HCT116 (cell line): ENCODE data around the gene DOK6. TPM values are rescaled to one million over a fixed set of nuclear protein-coding genes. Genes with fewer than 3 reads are reported as not detected.

Experiments used
- ATAC-seq: fragments of 200-7000 bp; cut with Tn5 transposase; 2 replicates; pipeline ENCODE4 v1.9.1; 2020; ENCODE audit warnings: mild to moderate bottlenecking, moderate library complexity
- BruUV-seq: library from RNA; stranded (reverse); fragments of 400-500 nt; replicated peaks from 2 replicates; lab custom pipeline; 2021; lab: Mats Ljungman, UMichigan
- CTCF ChIA-PET: fragments of 300-600 bp; sonication (Branson Sonifier 250); formaldehyde crosslinking; loops from one replicate; lab custom pipeline; 2021; ENCODE audit warnings: antibody characterized with exemption; lab: Charles Lee
- POLR2A ChIA-PET: fragments of 300-600, 350-600 bp; sonication (Branson Sonifier 250); formaldehyde crosslinking; loops from one replicate; lab custom pipeline; 2021; ENCODE audit warnings: antibody characterized with exemption; lab: Charles Lee
- RAD21 ChIA-PET, 2 experiments: fragments of 300-600 bp; sonication (Branson Sonifier 250); formaldehyde crosslinking; loops; one replicate each; lab custom pipeline; 2023; ENCODE audit warnings: low total read pairs in 2 of 2; ENCODE audit not compliant: uncharacterized antibody in 2 of 2, unreplicated experiment in 2 of 2, low non-redundant PET in 1 of 2; lab: Charles Lee
- DNase-seq: peaks from one replicate; pipeline ENCODE4 v3.0.0-alpha.2; 2010; ENCODE audit warnings: low read depth, low spot score
- H2AFZ ChIP-seq: fragments of 200-600 bp; shearing (Covaris generic), sonication (generic); 2 replicates; pipeline ENCODE4 v1.6.1; 2017; ENCODE audit warnings: low read depth, mixed run types, mixed read lengths, antibody characterized with exemption, low read length; ENCODE audit not compliant: poor library complexity, severe bottlenecking
- H3K27ac ChIP-seq: 2 replicates; pipeline ENCODE4 v1.5.1; 2012; ENCODE audit warnings: low read depth, low read length
- H3K27me3 ChIP-seq: fragments of 200-600 bp; sonication (generic); 2 replicates; pipeline ENCODE4 v1.6.1; 2016; ENCODE audit warnings: mixed run types, low read length, mixed read lengths; ENCODE audit not compliant: insufficient read depth
- H3K36me3 ChIP-seq, 2 experiments: fragments of 200-500 bp in 1 of 2; fragments of 200-600 bp in 1 of 2; sonication (Bioruptor generic) in 1 of 2; sonication (generic) in 1 of 2; 2 replicates each; pipeline versions ENCODE4 v1.5.1 to v1.6.1; 2014 to 2016; ENCODE audit warnings: low read length in 2 of 2, inconsistent platforms in 1 of 2, mixed read lengths in 1 of 2, mixed run types in 1 of 2; ENCODE audit not compliant: insufficient read depth in 2 of 2, control insufficient read depth in 1 of 2
- H3K4me1 ChIP-seq, 2 experiments: fragments of 200-600 bp in 1 of 2; sonication (generic) in 1 of 2; 2 replicates each; pipeline versions ENCODE4 v1.5.1 to v1.6.1; 2012 to 2017; ENCODE audit warnings: low read length in 2 of 2, inconsistent platforms in 1 of 2, mild to moderate bottlenecking in 1 of 2, mixed read lengths in 1 of 2, mixed run types in 1 of 2, moderate library complexity in 1 of 2; ENCODE audit not compliant: insufficient read depth in 2 of 2, control insufficient read depth in 1 of 2
- H3K4me2 ChIP-seq: fragments of 200-600 bp; sonication (generic); 2 replicates; pipeline ENCODE4 v1.6.1; 2017; ENCODE audit warnings: mixed run types, low read length, mixed read lengths
- H3K4me3 ChIP-seq, 2 experiments: fragments of 200-600 bp in 1 of 2; sonication (generic) in 1 of 2; replicated peaks in 1 of 2; 2 replicates each; pipeline ENCODE4 v1.5.1; 2011 to 2016; ENCODE audit warnings: low read length in 2 of 2, control low read depth in 1 of 2, low read depth in 1 of 2, mild to moderate bottlenecking in 1 of 2, mixed read lengths in 1 of 2, mixed run types in 1 of 2
- H3K79me2 ChIP-seq: fragments of 200-600 bp; sonication (generic); 2 replicates; pipeline ENCODE4 v1.6.1; 2017; ENCODE audit warnings: mild to moderate bottlenecking, mixed run types, low read length, moderate library complexity, mixed read lengths; ENCODE audit not compliant: insufficient read depth
- H3K9ac ChIP-seq: fragments of 200-600 bp; sonication (generic); 2 replicates; pipeline ENCODE4 v1.6.1; 2016; ENCODE audit warnings: low read length, mixed read lengths
- H3K9me2 ChIP-seq: fragments of 200-600 bp; sonication (generic), shearing (Covaris generic); 2 replicates; pipeline ENCODE4 v1.6.1; 2017; ENCODE audit warnings: mixed run types, mild to moderate bottlenecking, moderate library complexity; ENCODE audit not compliant: insufficient read depth
- H3K9me3 ChIP-seq, 2 experiments: fragments of 200-500 bp in 1 of 2; fragments of 200-600 bp in 1 of 2; sonication (Bioruptor generic) in 1 of 2; sonication (generic) in 1 of 2; 2 replicates each; pipeline ENCODE4 v1.6.1; 2014 to 2017; ENCODE audit warnings: low read length in 2 of 2, mixed read lengths in 2 of 2, inconsistent platforms in 1 of 2, low read depth in 1 of 2, mild to moderate bottlenecking in 1 of 2, mixed run types in 1 of 2, moderate library complexity in 1 of 2; ENCODE audit not compliant: control insufficient read depth in 1 of 2, insufficient read depth in 1 of 2
- H4K20me1 ChIP-seq: fragments of 200-600 bp; sonication (generic), shearing (Covaris generic); 2 replicates; pipeline ENCODE4 v1.6.1; 2017; ENCODE audit warnings: mixed run types, mild to moderate bottlenecking, moderate library complexity; ENCODE audit not compliant: insufficient read depth
- CBX3 ChIP-seq: IDR thresholded peaks from 2 replicates; pipeline ENCODE4 v1.6.1; 2012; ENCODE audit warnings: low read depth
- CEBPB ChIP-seq: IDR thresholded peaks from 2 replicates; pipeline ENCODE4 v1.6.1; 2012; ENCODE audit warnings: low read depth
- ELF1 ChIP-seq: IDR thresholded peaks from 2 replicates; pipeline ENCODE4 v1.6.1; 2012; ENCODE audit warnings: low read depth, borderline replicate concordance
- EZH2 ChIP-seq: fragments of 200-600 bp; sonication (generic); IDR thresholded peaks from 2 replicates; pipeline ENCODE4 v1.6.1; 2017; ENCODE audit warnings: antibody characterized with exemption, mixed run types
- EZH2phosphoT487 ChIP-seq: fragments of 200-600 bp; IDR thresholded peaks from 2 replicates; pipeline ENCODE4 v1.6.1; 2018; ENCODE audit warnings: antibody characterized with exemption, borderline replicate concordance
- FOSL1 ChIP-seq: IDR thresholded peaks from 2 replicates; pipeline ENCODE4 v1.6.1; 2012; ENCODE audit warnings: low read depth
- JUND ChIP-seq: IDR thresholded peaks from 2 replicates; pipeline ENCODE4 v1.6.1; 2012
- POLR2A ChIP-seq: IDR thresholded peaks from 2 replicates; pipeline ENCODE4 v1.7.0; 2011; ENCODE audit warnings: borderline replicate concordance; ENCODE audit not compliant: insufficient read depth, insufficient read length; ENCODE audit errors: extremely low read depth
- POLR2AphosphoS5 ChIP-seq: IDR thresholded peaks from 2 replicates; pipeline ENCODE4 v1.6.1; 2011; ENCODE audit warnings: mild to moderate bottlenecking, low read depth, low read length, moderate library complexity
- REST ChIP-seq: IDR thresholded peaks from 2 replicates; pipeline ENCODE4 v1.6.1; 2012; ENCODE audit warnings: low read depth
- SIN3A ChIP-seq: IDR thresholded peaks from 2 replicates; pipeline ENCODE4 v1.6.1; 2012; ENCODE audit warnings: low read depth
- YY1 ChIP-seq: IDR thresholded peaks from 2 replicates; pipeline ENCODE4 v1.6.1; 2011; ENCODE audit warnings: low read length, low read depth, moderate library complexity, mild to moderate bottlenecking; ENCODE audit not compliant: insufficient replicate concordance; ENCODE audit errors: extremely low read depth
- ZBTB33 ChIP-seq: IDR thresholded peaks from 2 replicates; pipeline ENCODE4 v1.6.1; 2011; ENCODE audit warnings: mild to moderate bottlenecking, low read length, moderate library complexity; ENCODE audit not compliant: insufficient replicate concordance; ENCODE audit errors: extremely low read depth
- ZNF274 ChIP-seq: fragments of 200-500 bp; sonication (Bioruptor generic); IDR thresholded peaks from 2 replicates; pipeline ENCODE4 v1.6.1; 2014; ENCODE audit warnings: mild to moderate bottlenecking, low read depth, low read length, inconsistent platforms
- intact Hi-C: fragments of 100-400 bp; cut with micrococcal nuclease; formaldehyde crosslinking; loops from 2 replicates; pipeline ENCODE4 v1.10.0; 2022
- total RNA-seq: library from RNA; stranded (reverse); gene quantifications from one replicate; pipeline ENCODE4 v1.2.1, GENCODE V29; 2021; ENCODE audit not compliant: unreplicated experiment

The DOK6 gene
- total RNA-seq, 1 experiment from 2014 or later: not detected

DNA sequence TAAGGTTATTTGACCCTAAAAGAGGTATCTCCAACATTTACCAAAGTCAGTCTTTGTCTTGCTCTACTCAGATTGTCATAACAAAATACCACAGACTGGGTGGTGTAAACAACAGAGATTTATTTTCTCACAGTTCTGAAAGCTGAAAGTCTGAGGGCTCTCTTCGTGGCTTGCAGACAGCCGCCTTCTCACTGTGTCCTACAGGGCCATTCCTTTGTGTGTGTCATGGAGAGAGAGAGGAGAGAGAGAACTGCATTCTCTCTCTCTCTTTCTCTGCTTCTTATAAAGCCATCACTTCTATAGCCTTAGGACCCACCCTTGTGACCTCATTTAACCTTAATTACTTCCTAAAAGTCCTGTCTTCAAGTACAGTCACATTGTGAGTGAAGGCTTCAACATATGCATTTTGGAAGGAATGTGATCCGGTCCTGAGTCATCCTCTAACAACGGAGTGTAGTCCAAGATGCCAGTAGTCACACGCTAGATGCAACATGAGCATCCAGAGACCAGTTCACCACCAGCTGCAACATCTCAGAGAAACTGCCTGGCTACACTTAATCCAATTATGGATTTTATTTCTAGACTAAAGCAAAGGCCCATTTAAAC, 416.8 kb downstream of the DOK6 start:
- ATAC-seq: no peak
- no TSS peak for BruUV-seq
- TF ChIP-seq SIN3A (no peak), ZNF274 (no peak), FOSL1 (no peak), ZBTB33 (no peak), YY1 (no peak), JUND (no peak), ELF1 (no peak), EZH2 (no peak)
- Histone ChIP-seq H2AFZ (no peak overlapping the region), H3K27me3 (no peaks in the 10 kb centered on the region), H3K36me3 (no peaks in the 10 kb centered on the region), H4K20me1 (no peaks in the 10 kb centered on the region), H3K79me2 (no peaks in the 10 kb centered on the region), H3K9ac (no peak overlapping the region), H3K4me1 (no peaks in the 10 kb centered on the region), H3K4me2 (no peak overlapping the region), H3K9me2 (no peaks in the 10 kb centered on the region), H3K9me3 (no peaks in the 10 kb centered on the region), H3K27ac (no peak overlapping the region), H3K4me3 (no peak overlapping the region)
- intact Hi-C loops: no loop called here
- POLR2A ChIA-PET: no interaction called here
- CTCF ChIA-PET: no interaction called here
- DNase-seq: no peak
- RAD21 ChIA-PET: no interaction called here

DNA sequence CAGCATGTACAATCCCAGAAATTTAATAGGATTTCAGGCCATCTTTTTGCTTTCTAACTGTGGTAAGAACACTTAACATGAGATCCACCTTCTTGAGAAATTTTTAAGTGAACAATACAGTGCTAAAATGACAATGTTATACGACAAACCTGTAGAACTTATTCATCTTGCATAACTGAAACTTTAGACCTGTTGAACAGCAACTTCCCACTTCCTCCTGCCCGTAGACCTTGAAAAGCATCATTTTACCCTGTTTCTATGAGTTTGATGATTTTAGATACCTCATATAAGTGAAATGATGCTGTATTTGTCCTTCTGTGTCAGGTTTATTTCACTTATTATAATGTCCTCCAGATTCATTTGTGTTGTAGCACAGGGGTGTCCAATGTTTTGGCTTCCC, 418.8 kb downstream of the DOK6 start:
- Histone ChIP-seq H3K27me3 (no peaks in the 10 kb centered on the region), H3K9me2 (no peaks in the 10 kb centered on the region), H3K36me3 (no peaks in the 10 kb centered on the region), H3K4me2 (no peak overlapping the region), H4K20me1 (no peaks in the 10 kb centered on the region), H3K9me3 (no peaks in the 10 kb centered on the region), H3K27ac (no peak overlapping the region), H3K79me2 (no peaks in the 10 kb centered on the region), H2AFZ (no peak overlapping the region), H3K4me1 (no peaks in the 10 kb centered on the region), H3K9ac (no peak overlapping the region), H3K4me3 (no peak overlapping the region)
- ChIA-PET CTCF (no interaction called here), POLR2A (no interaction called here), RAD21 (no interaction called here)
- no TSS peak for BruUV-seq
- intact Hi-C loops: no loop called here
- ATAC-seq (no peak), DNase-seq (no peak)
- no peak for TF ChIP-seq YY1
- no peak for TF ChIP-seq JUND
- TF ChIP-seq CBX3: no peak
- no peak for TF ChIP-seq POLR2A
- TF ChIP-seq CEBPB: no peak
- TF ChIP-seq ELF1: no peak
- no peak for TF ChIP-seq EZH2phosphoT487
- no peak for TF ChIP-seq POLR2AphosphoS5
- TF ChIP-seq REST: no peak
